Measurements from ENCODE around the gene GPC1.
"Not testable (repeated sequence)": the region's sequence is repeated elsewhere in the genome, so short reads cannot be mapped to it uniquely, and the experiment has no call there.

GPC1 gene

GRCh38 chr2:240494194-240494793, 58.8 kb downstream of the GPC1 start:
- DNase-seq (ENCODE audit: low read depth in 2 of 2, low spot score in 1 of 2): no peak

- DNase-seq (ENCODE audit: low read depth in 2 of 2, low spot score in 1 of 2): not testable (repeated sequence)
Measured at GRCh38 chr2:240494942-240495341, 59.5 kb downstream of the GPC1 start.

- not testable (repeated sequence) for DNase-seq (ENCODE audit: low read depth in 2 of 2, low spot score in 1 of 2)
Measured at GRCh38 chr2:240497082-240497481, 61.6 kb downstream of the GPC1 start.

- no peak for DNase-seq (ENCODE audit: low read depth in 2 of 2, low spot score in 1 of 2)
Measured at GRCh38 chr2:240498171-240498957, 62.9 kb downstream of the GPC1 start.

GRCh38 chr2:240498958-240499260, 63.4 kb downstream of the GPC1 start:
- DNase-seq (ENCODE audit: low read depth in 2 of 2, low spot score in 1 of 2): no peak

GRCh38 chr2:240499309-240500301, 64.1 kb downstream of the GPC1 start:
- no peak for DNase-seq (ENCODE audit: low read depth in 2 of 2, low spot score in 1 of 2)

- no peak for DNase-seq (ENCODE audit: low read depth in 2 of 2, low spot score in 1 of 2)
Measured at GRCh38 chr2:240500561-240501423, 65.3 kb downstream of the GPC1 start.

- no peak for DNase-seq (ENCODE audit: low read depth in 2 of 2, low spot score in 1 of 2)
Measured at GRCh38 chr2:240501531-240501991, 66.1 kb downstream of the GPC1 start.

- no peak for DNase-seq (ENCODE audit: low read depth in 2 of 2, low spot score in 1 of 2)
Measured at GRCh38 chr2:240502059-240502429, 66.6 kb downstream of the GPC1 start.

- DNase-seq (ENCODE audit: low read depth in 2 of 2, low spot score in 1 of 2): no peak
Measured at GRCh38 chr2:240502430-240503121, 67.1 kb downstream of the GPC1 start.

- DNase-seq (ENCODE audit: low read depth in 2 of 2, low spot score in 1 of 2): no peak
Measured at GRCh38 chr2:240503375-240503774, 67.9 kb downstream of the GPC1 start.

- no peak for DNase-seq (ENCODE audit: low read depth in 2 of 2, low spot score in 1 of 2)
Measured at GRCh38 chr2:240503848-240504247, 68.4 kb downstream of the GPC1 start.

GRCh38 chr2:240505910-240506309, 70.4 kb downstream of the GPC1 start:
- DNase-seq (ENCODE audit: low read depth in 2 of 2, low spot score in 1 of 2): no peak

- DNase-seq (ENCODE audit: low read depth in 2 of 2, low spot score in 1 of 2): no peak
Measured at GRCh38 chr2:240506406-240507059, 71.1 kb downstream of the GPC1 start.

- DNase-seq (ENCODE audit: low read depth in 2 of 2, low spot score in 1 of 2): no peak
Measured at GRCh38 chr2:240507060-240507777, 71.8 kb downstream of the GPC1 start.

GRCh38 chr2:240507778-240508251, 72.4 kb downstream of the GPC1 start:
- no peak for DNase-seq (ENCODE audit: low read depth in 2 of 2, low spot score in 1 of 2)

- no peak for DNase-seq (ENCODE audit: low read depth in 2 of 2, low spot score in 1 of 2)
Measured at GRCh38 chr2:240508832-240509545, 73.5 kb downstream of the GPC1 start.
